ENCODE results near the gene IL17RD. TPM values are rescaled to one million over a fixed set of nuclear protein-coding genes. Genes with fewer than 3 reads are reported as not detected.

The IL17RD gene
- total and polyA plus RNA-seq, 3 experiments from 2014 or later = 0.04 TPM; not detected in 1

DNA sequence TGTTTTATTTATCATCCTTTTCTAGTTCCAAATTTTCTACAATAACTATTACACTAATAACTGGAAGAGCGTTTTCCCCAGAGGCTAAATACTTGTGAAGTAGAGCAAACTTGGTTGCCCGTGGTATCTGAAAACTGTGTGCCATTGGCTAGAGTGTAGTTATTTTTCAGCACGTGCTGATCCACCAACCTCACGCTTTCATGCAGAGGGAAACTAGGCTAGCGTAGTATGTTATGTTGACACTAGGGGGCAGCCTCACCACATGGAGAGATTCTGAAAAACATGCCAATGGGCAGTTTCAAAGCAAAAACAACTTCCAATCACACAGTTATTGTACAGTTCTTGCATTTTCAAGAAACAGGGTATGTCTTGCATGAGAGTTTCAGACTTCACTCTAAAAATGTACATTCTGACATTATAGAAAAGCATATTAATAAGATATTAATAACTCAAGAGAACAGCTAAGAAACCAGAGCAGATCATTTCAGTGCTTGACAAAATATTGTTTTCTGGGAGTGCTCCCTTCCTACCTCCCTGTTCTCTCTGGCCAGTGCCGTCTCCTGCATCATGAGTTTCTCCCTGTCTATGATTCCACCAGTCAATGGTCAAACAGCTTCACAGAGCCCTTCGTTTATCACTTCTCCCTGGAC is 65.0 kb downstream of the IL17RD start:
- Histone ChIP-seq H3K9me3 (ENCODE audit: low read length) (no peaks in the 10 kb centered on the region), H3K4me3 (ENCODE audit: low read length) (no peak overlapping the region), H3K27ac (ENCODE audit: low read depth, low read length) (no peak overlapping the region), H3K4me1 (ENCODE audit: insufficient read depth, low read length) (no peaks in the 10 kb centered on the region), H3K27me3 (ENCODE audit: insufficient read depth, low read length, poor library complexity, severe bottlenecking) (no peaks in the 10 kb centered on the region), H3K36me3 (ENCODE audit: insufficient read depth, low read length) (no peaks in the 10 kb centered on the region)
- ChIA-PET CTCF (interaction anchor here (0.6 to 2.1 kb wide), 9 partner anchors 9 to 95 kb away, joined by 3 to 8 read pairs (median 4); no protein-coding TSS in a partner anchor), POLR2A (no interaction called here)
- Mint-ChIP-seq H3K9me3 (no peaks in the 10 kb centered on the region), H3K4me1 (peaks cover 0 to 6% (median 3%) of the 10 kb centered on the region in 3 donors), H3K36me3 (no peaks in the 10 kb centered on the region), H3K27ac (no peak overlapping the region), H3K27me3 (no peaks in the 10 kb centered on the region), H3K4me3 (no peak overlapping the region)
- peak; percentile 18 to 62 (median 35) for DNase-seq

DNA sequence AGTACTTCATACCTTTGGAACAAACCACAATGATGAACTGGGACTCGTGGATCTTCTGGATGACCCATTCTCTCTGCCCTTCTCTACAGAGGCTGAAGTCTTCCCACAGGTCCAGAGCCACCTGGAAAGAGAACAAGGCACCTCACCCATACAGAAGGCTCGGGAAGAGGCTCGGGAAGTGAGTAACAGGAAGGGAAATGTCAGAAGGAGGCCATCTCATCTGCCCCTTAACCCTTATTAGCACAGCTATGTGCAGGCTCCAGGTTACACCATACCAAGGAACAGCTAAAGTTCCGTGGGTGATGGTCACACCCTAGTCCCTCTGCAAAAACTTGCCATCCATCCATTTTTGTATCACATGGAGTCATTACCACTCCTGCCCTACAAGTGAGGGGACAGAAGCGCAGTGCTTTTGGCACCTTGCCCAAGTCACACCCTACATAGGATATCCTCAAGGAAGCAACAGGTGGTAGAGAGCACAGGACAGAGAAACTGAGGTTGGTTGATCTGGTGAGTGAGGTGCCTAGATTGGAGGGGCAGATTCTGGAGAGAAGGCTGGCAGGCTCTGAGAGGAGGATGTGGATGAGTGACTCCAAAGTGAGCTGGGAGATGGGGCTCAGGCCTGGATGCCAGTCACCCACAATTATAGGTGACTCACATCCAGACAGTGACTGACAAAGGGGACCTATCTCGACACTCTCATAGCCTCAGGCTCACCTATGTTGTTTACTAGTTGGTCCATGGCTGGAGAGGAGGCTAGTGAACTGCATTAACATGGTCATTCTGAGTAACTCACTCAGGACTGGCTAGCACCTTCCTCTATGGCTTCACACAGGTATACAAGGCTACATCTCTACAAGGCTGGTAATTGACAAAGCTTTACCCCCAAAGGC is 66.5 kb downstream of the IL17RD start:
- ChIA-PET CTCF (no interaction called here), POLR2A (no interaction called here)
- Histone ChIP-seq H3K27me3 (ENCODE audit: insufficient read depth, low read length, poor library complexity, severe bottlenecking) (no peaks in the 10 kb centered on the region), H3K4me3 (ENCODE audit: low read length) (no peak overlapping the region), H3K9me3 (ENCODE audit: low read length) (no peaks in the 10 kb centered on the region), H3K4me1 (ENCODE audit: insufficient read depth, low read length) (no peaks in the 10 kb centered on the region), H3K36me3 (ENCODE audit: insufficient read depth, low read length) (no peaks in the 10 kb centered on the region), H3K27ac (ENCODE audit: low read depth, low read length) (no peak overlapping the region)
- no peak overlapping the region for H3K4me3 Mint-ChIP-seq
- H3K27me3 Mint-ChIP-seq = peaks cover 0 to 5% of the 10 kb centered on the region in 2 donors
- no peak for DNase-seq
- H3K4me1 Mint-ChIP-seq = peaks cover 0 to 6% (median 3%) of the 10 kb centered on the region in 3 donors
- H3K27ac Mint-ChIP-seq = no peak overlapping the region
- no peaks in the 10 kb centered on the region for H3K36me3 Mint-ChIP-seq
- H3K9me3 Mint-ChIP-seq = no peaks in the 10 kb centered on the region

DNA sequence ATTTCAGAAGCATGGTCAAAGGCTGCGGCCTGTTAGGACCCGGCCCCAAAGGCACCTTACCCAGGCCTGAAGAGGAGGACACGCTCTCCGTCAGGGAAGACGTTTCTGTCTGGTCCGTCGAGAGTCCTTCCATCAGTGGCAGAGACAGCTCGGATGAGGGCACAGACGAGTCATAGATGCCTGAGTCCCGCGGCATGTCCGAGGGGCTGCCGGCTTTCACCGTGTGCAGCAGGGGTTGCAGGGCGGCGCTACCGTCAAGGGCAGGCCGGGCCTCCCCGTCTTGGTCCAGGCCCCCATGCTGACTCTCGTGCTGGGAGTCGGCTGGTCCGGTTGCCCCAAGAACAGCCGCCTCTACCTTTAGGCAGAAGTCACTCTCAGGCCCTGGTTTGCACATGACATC is 67.6 kb downstream of the IL17RD start:
- Histone ChIP-seq H3K36me3 (ENCODE audit: insufficient read depth, low read length) (no peaks in the 10 kb centered on the region), H3K27me3 (ENCODE audit: insufficient read depth, low read length, poor library complexity, severe bottlenecking) (no peaks in the 10 kb centered on the region), H3K4me1 (ENCODE audit: insufficient read depth, low read length) (no peaks in the 10 kb centered on the region), H3K9me3 (ENCODE audit: low read length) (no peaks in the 10 kb centered on the region), H3K27ac (ENCODE audit: low read depth, low read length) (no peak overlapping the region), H3K4me3 (ENCODE audit: low read length) (no peak overlapping the region)
- Mint-ChIP-seq H3K4me1 (peaks cover 0 to 6% (median 3%) of the 10 kb centered on the region in 3 donors), H3K27ac (no peak overlapping the region), H3K9me3 (no peaks in the 10 kb centered on the region), H3K4me3 (peak overlapping the region in 1 of 7 donors; percentile 9), H3K36me3 (no peaks in the 10 kb centered on the region), H3K27me3 (peaks cover 0 to 7% of the 10 kb centered on the region in 2 donors)
- POLR2A ChIA-PET = no interaction called here
- DNase-seq = no peak
- CTCF ChIA-PET = no interaction called here

DNA sequence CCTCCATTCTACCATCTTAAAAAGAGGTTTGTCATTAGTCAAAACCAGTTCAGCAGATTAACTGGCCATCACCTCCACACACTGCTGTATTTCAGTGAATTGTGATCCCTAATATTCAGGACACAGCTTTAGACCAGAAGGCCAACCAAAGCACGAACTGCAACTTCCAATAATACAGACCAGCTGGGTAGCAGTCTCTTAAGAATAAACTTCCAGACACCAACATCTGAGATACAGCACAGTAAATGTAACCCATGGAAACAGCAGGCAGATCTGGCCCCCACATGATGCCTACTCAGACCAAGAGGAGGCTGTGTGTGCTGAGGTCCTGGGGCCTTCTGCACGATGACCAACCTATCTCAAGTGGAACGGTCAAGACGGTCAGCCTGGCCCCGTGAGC is 69.8 kb downstream of the IL17RD start:
- H3K27me3 ChIP-seq (ENCODE audit: insufficient read depth, low read length, poor library complexity, severe bottlenecking) = no peaks in the 10 kb centered on the region
- H3K4me3 ChIP-seq (ENCODE audit: low read length) = no peak overlapping the region
- Mint-ChIP-seq H3K9me3 (no peaks in the 10 kb centered on the region), H3K4me1 (peaks cover 0 to 6% (median 3%) of the 10 kb centered on the region in 3 donors), H3K27me3 (peaks cover 0 to 18% of the 10 kb centered on the region in 2 donors), H3K4me3 (no peak overlapping the region), H3K36me3 (no peaks in the 10 kb centered on the region), H3K27ac (no peak overlapping the region)
- no peaks in the 10 kb centered on the region for H3K4me1 ChIP-seq (ENCODE audit: insufficient read depth, low read length)
- DNase-seq = no peak
- ChIA-PET POLR2A (no interaction called here), CTCF (no interaction called here)
- no peak overlapping the region for H3K27ac ChIP-seq (ENCODE audit: low read depth, low read length)
- no peaks in the 10 kb centered on the region for H3K36me3 ChIP-seq (ENCODE audit: insufficient read depth, low read length)
- H3K9me3 ChIP-seq (ENCODE audit: low read length) = no peaks in the 10 kb centered on the region

DNA sequence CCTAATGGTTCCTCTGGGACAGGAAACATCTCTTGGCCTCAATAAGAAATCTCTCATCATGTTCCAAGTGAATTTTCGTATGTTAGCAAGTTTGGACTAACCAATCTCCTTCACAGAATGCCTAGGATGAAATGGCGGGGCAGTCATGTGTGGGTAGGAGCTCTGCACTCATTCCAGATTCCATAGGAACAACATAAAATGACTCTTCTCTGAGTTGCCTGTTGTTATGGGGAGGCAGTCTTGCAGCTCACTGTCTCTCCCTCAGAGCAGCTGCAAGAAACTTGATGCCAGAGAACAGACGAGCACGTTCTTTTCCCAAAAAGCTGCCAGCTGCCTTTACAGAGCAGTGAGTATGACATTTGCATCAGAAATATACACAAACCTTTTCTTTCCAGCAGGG is 70.6 kb downstream of the IL17RD start:
- ChIA-PET CTCF (no interaction called here), POLR2A (no interaction called here)
- no peak overlapping the region for H3K27ac Mint-ChIP-seq
- H3K27me3 ChIP-seq (ENCODE audit: insufficient read depth, low read length, poor library complexity, severe bottlenecking) = no peaks in the 10 kb centered on the region
- H3K4me1 Mint-ChIP-seq = no peaks in the 10 kb centered on the region
- no peak overlapping the region for H3K27ac ChIP-seq (ENCODE audit: low read depth, low read length)
- H3K4me3 Mint-ChIP-seq = no peak overlapping the region
- H3K27me3 Mint-ChIP-seq = peaks cover 0 to 24% of the 10 kb centered on the region in 2 donors
- H3K9me3 ChIP-seq (ENCODE audit: low read length) = no peaks in the 10 kb centered on the region
- H3K4me3 ChIP-seq (ENCODE audit: low read length) = no peak overlapping the region
- no peaks in the 10 kb centered on the region for H3K36me3 Mint-ChIP-seq
- DNase-seq = no peak
- H3K4me1 ChIP-seq (ENCODE audit: insufficient read depth, low read length) = no peaks in the 10 kb centered on the region
- no peaks in the 10 kb centered on the region for H3K9me3 Mint-ChIP-seq
- no peaks in the 10 kb centered on the region for H3K36me3 ChIP-seq (ENCODE audit: insufficient read depth, low read length)

DNA sequence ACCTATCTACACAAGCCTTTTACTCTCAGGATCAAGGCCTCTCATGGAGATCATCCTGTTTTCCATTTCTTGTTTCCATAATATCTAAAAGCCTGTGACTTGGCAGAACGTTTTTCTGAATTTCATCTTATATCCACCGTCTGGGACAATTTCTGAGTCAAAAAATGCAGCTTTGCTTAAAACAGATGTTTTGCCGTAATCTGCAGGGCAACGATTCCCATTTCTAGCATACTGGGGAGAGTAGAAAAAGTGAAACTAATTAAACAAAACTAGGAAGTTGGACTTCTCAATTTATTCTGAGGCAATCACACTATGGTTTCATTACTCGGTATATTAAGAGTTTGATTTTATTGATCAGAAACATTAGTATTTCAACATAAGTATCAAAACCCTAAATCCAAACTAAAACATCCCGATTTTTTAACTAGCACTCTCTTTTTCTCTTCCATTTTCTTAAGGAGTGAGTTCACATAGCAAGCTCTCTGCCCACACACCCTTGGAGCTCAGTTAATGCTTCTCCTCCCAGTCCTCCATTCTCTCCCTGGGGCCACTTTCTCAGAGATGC is 71.1 kb downstream of the IL17RD start:
- no peak overlapping the region for H3K27ac Mint-ChIP-seq

DNA sequence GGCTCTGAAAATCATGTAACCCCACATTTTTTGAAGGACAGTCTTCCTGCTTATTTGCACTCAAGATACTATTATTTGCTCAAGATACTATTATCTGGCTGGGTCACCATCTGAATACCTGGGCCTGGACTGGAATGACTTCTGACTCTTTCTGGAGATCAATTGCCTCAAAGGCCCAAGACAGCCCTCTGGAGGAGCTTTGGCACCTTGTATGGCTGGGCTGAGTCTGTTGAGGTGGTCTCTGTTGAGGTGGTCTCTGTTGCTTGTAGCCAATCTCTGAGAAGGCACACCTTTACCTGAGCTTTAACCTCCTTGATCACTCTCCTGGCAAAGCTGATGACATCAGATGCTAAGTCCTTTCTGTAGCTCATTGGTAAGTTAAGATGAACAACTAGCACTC is 71.7 kb downstream of the IL17RD start:
- Mint-ChIP-seq H3K27ac (no peak overlapping the region), H3K36me3 (no peaks in the 10 kb centered on the region), H3K4me1 (no peaks in the 10 kb centered on the region), H3K4me3 (no peak overlapping the region), H3K27me3 (peaks cover 3 to 32% of the 10 kb centered on the region in 2 donors), H3K9me3 (no peaks in the 10 kb centered on the region)
- Histone ChIP-seq H3K27me3 (ENCODE audit: insufficient read depth, low read length, poor library complexity, severe bottlenecking) (no peaks in the 10 kb centered on the region), H3K4me1 (ENCODE audit: insufficient read depth, low read length) (no peaks in the 10 kb centered on the region), H3K9me3 (ENCODE audit: low read length) (no peaks in the 10 kb centered on the region), H3K27ac (ENCODE audit: low read depth, low read length) (no peak overlapping the region), H3K36me3 (ENCODE audit: insufficient read depth, low read length) (no peaks in the 10 kb centered on the region), H3K4me3 (ENCODE audit: low read length) (no peak overlapping the region)
- POLR2A ChIA-PET = no interaction called here
- CTCF ChIA-PET = no interaction called here
- no peak for DNase-seq

More for the DNA sequence above, 71.1 kb downstream of the IL17RD start:
- no peaks in the 10 kb centered on the region for H3K9me3 Mint-ChIP-seq
- ChIA-PET CTCF (no interaction called here), POLR2A (no interaction called here)
- no peaks in the 10 kb centered on the region for H3K9me3 ChIP-seq (ENCODE audit: low read length)
- no peaks in the 10 kb centered on the region for H3K4me1 Mint-ChIP-seq
- H3K27me3 ChIP-seq (ENCODE audit: insufficient read depth, low read length, poor library complexity, severe bottlenecking) = no peaks in the 10 kb centered on the region
- no peak for DNase-seq
- H3K36me3 ChIP-seq (ENCODE audit: insufficient read depth, low read length) = no peaks in the 10 kb centered on the region
- H3K4me3 Mint-ChIP-seq = no peak overlapping the region
- peaks cover 0 to 26% of the 10 kb centered on the region in 2 donors for H3K27me3 Mint-ChIP-seq
- no peaks in the 10 kb centered on the region for H3K36me3 Mint-ChIP-seq
- H3K4me3 ChIP-seq (ENCODE audit: low read length) = no peak overlapping the region
- no peak overlapping the region for H3K27ac ChIP-seq (ENCODE audit: low read depth, low read length)
- H3K4me1 ChIP-seq (ENCODE audit: insufficient read depth, low read length) = no peaks in the 10 kb centered on the region

Measured in CD8-positive, alpha-beta memory T cell (primary cell).